SK-N-SH treated with all-trans-retinoic acid at 6 μM for 48 hours (cell line): Measurements from ENCODE around the gene ST6GALNAC3.

ENCODE experiments used
- ATAC-seq: fragments of 200-7000 bp; cut with Tn5 transposase; 3 replicates; pipeline ENCODE4 v1.9.1; 2020; ENCODE audit warnings: mild to moderate bottlenecking, moderate library complexity
- BACH2 ChIP-seq: fragments of 250-450 bp; sonication (Bioruptor Pico); IDR thresholded peaks from 2 replicates; pipeline ENCODE4 v1.9.0; 2021; ENCODE audit warnings: mild to moderate bottlenecking, borderline replicate concordance
- CREB5 ChIP-seq: fragments of 250-450 bp; sonication (Bioruptor Pico); IDR thresholded peaks from 2 replicates; pipeline ENCODE4 v1.5.1; 2020; ENCODE audit warnings: low read depth, mild to moderate bottlenecking, moderate library complexity
- CSDC2 ChIP-seq: fragments of 250-450 bp; sonication (Bioruptor Pico); IDR thresholded peaks from 2 replicates; pipeline ENCODE4 v1.5.0; 2020; ENCODE audit warnings: mild to moderate bottlenecking, moderate library complexity
- ESRRG ChIP-seq: fragments of 250-450 bp; sonication (Bioruptor Pico); IDR thresholded peaks from 2 replicates; pipeline ENCODE4 v1.6.1; 2021; ENCODE audit warnings: mild to moderate bottlenecking
- GLIS3 ChIP-seq: fragments of 250-450 bp; sonication (Bioruptor Pico); IDR thresholded peaks from 2 replicates; pipeline ENCODE4 v1.5.0; 2020; ENCODE audit warnings: mild to moderate bottlenecking, moderate library complexity
- ISL1 ChIP-seq: fragments of 250-450 bp; sonication (Bioruptor Pico); IDR thresholded peaks from 2 replicates; pipeline ENCODE4 v2.1.2; 2022; ENCODE audit warnings: mild to moderate bottlenecking, moderate library complexity
- OSR1 ChIP-seq: fragments of 250-450 bp; sonication (Bioruptor Pico); IDR thresholded peaks from 2 replicates; pipeline ENCODE4 v1.8.0; 2022; ENCODE audit warnings: moderate library complexity, mild to moderate bottlenecking, inconsistent platforms
- PATZ1 ChIP-seq: fragments of 250-450 bp; sonication (Bioruptor Pico); IDR thresholded peaks from 2 replicates; pipeline ENCODE4 v1.8.0; 2020; ENCODE audit warnings: mild to moderate bottlenecking, moderate library complexity, borderline replicate concordance
- PPARA ChIP-seq: fragments of 250-450 bp; sonication (Bioruptor Pico); IDR thresholded peaks from 2 replicates; pipeline ENCODE4 v1.5.0; 2020; ENCODE audit warnings: mild to moderate bottlenecking, borderline replicate concordance
- SNAI2 ChIP-seq: fragments of 250-450 bp; sonication (Bioruptor Pico); IDR thresholded peaks from 2 replicates; pipeline ENCODE4 v1.5.0; 2020; ENCODE audit warnings: mild to moderate bottlenecking, moderate library complexity
- TCF4 ChIP-seq: fragments of 250-450 bp; sonication (Bioruptor Pico); IDR thresholded peaks from 2 replicates; pipeline ENCODE4 v1.8.0; 2021; ENCODE audit warnings: mild to moderate bottlenecking, moderate library complexity, borderline replicate concordance
- TOX ChIP-seq: fragments of 250-450 bp; sonication (Bioruptor Pico); IDR thresholded peaks from 2 replicates; pipeline ENCODE4 v1.8.0; 2021; ENCODE audit warnings: mild to moderate bottlenecking, moderate library complexity, borderline replicate concordance
- TSHZ2 ChIP-seq: fragments of 250-450 bp; sonication (Bioruptor Pico); IDR thresholded peaks from 2 replicates; pipeline ENCODE4 v1.5.0; 2020; ENCODE audit warnings: mild to moderate bottlenecking, moderate library complexity
- ZC3H10 ChIP-seq: fragments of 250-450 bp; sonication (Bioruptor Pico); IDR thresholded peaks from 2 replicates; pipeline ENCODE4 v1.5.1; 2021; ENCODE audit warnings: mild to moderate bottlenecking, moderate library complexity
- ZFP3 ChIP-seq: fragments of 250-450 bp; sonication (Bioruptor Pico); IDR thresholded peaks from 2 replicates; pipeline ENCODE4 v1.5.0; 2020; ENCODE audit warnings: mild to moderate bottlenecking, moderate library complexity
- ZFP30 ChIP-seq: fragments of 450-650 bp; formaldehyde crosslinking; IDR thresholded peaks from 2 replicates; pipeline ENCODE4 v1.5.0; 2022; ENCODE audit warnings: mild to moderate bottlenecking, moderate library complexity
- ZNF565 ChIP-seq: fragments of 450-650 bp; formaldehyde crosslinking; conservative IDR thresholded peaks from 2 replicates; pipeline ENCODE4 v1.5.0; 2020; ENCODE audit warnings: low read depth, mild to moderate bottlenecking, moderate library complexity
- ZNF8 ChIP-seq: fragments of 450-650 bp; formaldehyde crosslinking; IDR thresholded peaks from 2 replicates; pipeline ENCODE4 v1.5.0; 2020; ENCODE audit warnings: mild to moderate bottlenecking, moderate library complexity

Gene ST6GALNAC3

GRCh38 chr1:76374086-76374485 lies 299.5 kb downstream of the ST6GALNAC3 start:
- TF ChIP-seq ISL1 (CRISPR knock-in tag) (no peak), PPARA (CRISPR knock-in tag) (no peak), TOX (CRISPR knock-in tag) (no peak), ZNF8 (no peak)
- no peak for ATAC-seq

GRCh38 chr1:76377247-76377646 lies 302.7 kb downstream of the ST6GALNAC3 start:
- no peak for ATAC-seq
- TF ChIP-seq ZC3H10 (CRISPR knock-in tag) (no peak), SNAI2 (CRISPR knock-in tag) (no peak), TOX (CRISPR knock-in tag) (no peak), TCF4 (CRISPR knock-in tag) (no peak), ZNF565 (CRISPR knock-in tag) (no peak)
- TF ChIP-seq, all 23 proteins: peak for 0

- TF ChIP-seq PATZ1 (CRISPR knock-in tag) (no peak), OSR1 (no peak)
- ATAC-seq: no peak
Measured at GRCh38 chr1:76379506-76379905, 305.0 kb downstream of the ST6GALNAC3 start.

GRCh38 chr1:76381450-76382097 lies 307.0 kb downstream of the ST6GALNAC3 start:
- no peak for TF ChIP-seq BACH2 (CRISPR knock-in tag)
- TF ChIP-seq OSR1: no peak
- TF ChIP-seq ZFP30 (CRISPR knock-in tag): no peak
- TF ChIP-seq PATZ1 (CRISPR knock-in tag): no peak
- TF ChIP-seq ZC3H10 (CRISPR knock-in tag): no peak
- TF ChIP-seq CREB5 (CRISPR knock-in tag): no peak
- TF ChIP-seq ESRRG (CRISPR knock-in tag): no peak
- no peak for TF ChIP-seq ISL1 (CRISPR knock-in tag)
- no peak for TF ChIP-seq SNAI2 (CRISPR knock-in tag)
- no peak for ATAC-seq

GRCh38 chr1:76388261-76388660 lies 313.7 kb downstream of the ST6GALNAC3 start:
- TF ChIP-seq TSHZ2 (CRISPR knock-in tag) (no peak), ZC3H10 (CRISPR knock-in tag) (no peak), ISL1 (CRISPR knock-in tag) (no peak), ESRRG (CRISPR knock-in tag) (no peak), GLIS3 (CRISPR knock-in tag) (no peak), CSDC2 (CRISPR knock-in tag) (no peak), OSR1 (no peak), ZNF8 (no peak), PPARA (CRISPR knock-in tag) (no peak), ZFP3 (CRISPR knock-in tag) (no peak), BACH2 (CRISPR knock-in tag) (no peak), PATZ1 (CRISPR knock-in tag) (no peak), TOX (CRISPR knock-in tag) (no peak), CREB5 (CRISPR knock-in tag) (no peak)
- no peak for ATAC-seq
